Naive B cell (primary cell): ENCODE results near the gene LPP. TPM values are rescaled to one million over a fixed set of nuclear protein-coding genes. Genes with fewer than 3 reads are reported as not detected.
A peak's percentile ranks its signal among the peaks of the same experiment; 100 is the strongest.

Source experiments
- ATAC-seq, 2 donors: fragments of 150-1000 bp; cut with Tn5 transposase; 2 replicates each; pipeline ENCODE4 v1.10.0; 2021; ENCODE audit warnings: low read depth in 2 of 2, mild to moderate bottlenecking in 2 of 2, moderate library complexity in 2 of 2
- DNase-seq: peaks from one replicate; pipeline ENCODE4 v3.0.0; 2022
- H3K27ac Mint-ChIP-seq, 6 donors: one replicate each; pipeline ENCODE4 v1.8.0; 2020 to 2022; ENCODE audit warnings: mild to moderate bottlenecking in 6 of 6, mixed read lengths in 6 of 6, moderate library complexity in 5 of 6, inconsistent platforms in 2 of 6
- H3K27me3 Mint-ChIP-seq, 3 donors: one replicate each; pipeline ENCODE4 v1.8.0; 2021 to 2022; ENCODE audit warnings: mixed read lengths in 3 of 3, mild to moderate bottlenecking in 1 of 3
- H3K36me3 Mint-ChIP-seq, 2 donors: one replicate each; pipeline ENCODE4 v1.8.0; 2020 to 2022; ENCODE audit warnings: mixed read lengths in 2 of 2, inconsistent platforms in 1 of 2, mild to moderate bottlenecking in 1 of 2
- H3K4me1 Mint-ChIP-seq, 3 donors: one replicate each; pipeline ENCODE4 v1.8.0; 2020 to 2022; ENCODE audit warnings: mixed read lengths in 3 of 3, inconsistent platforms in 1 of 3, mild to moderate bottlenecking in 1 of 3, moderate library complexity in 1 of 3
- H3K4me3 Mint-ChIP-seq, 8 donors: one replicate each; pipeline ENCODE4 v1.8.0; 2020 to 2022; ENCODE audit warnings: mild to moderate bottlenecking in 8 of 8, mixed read lengths in 8 of 8, moderate library complexity in 8 of 8, inconsistent platforms in 2 of 8
- H3K9me3 Mint-ChIP-seq, 7 donors: one replicate each; pipeline ENCODE4 v1.8.0; 2020 to 2022; ENCODE audit warnings: mixed read lengths in 7 of 7, mild to moderate bottlenecking in 5 of 7, inconsistent platforms in 2 of 7, moderate library complexity in 1 of 7
- polyA plus RNA-seq, 6 donors: library from polyadenylated mRNA; unstranded; fragments of 300-500 nt; fragmentation: Illumina TruSeq; gene quantifications; one replicate each; pipeline ENCODE4 v1.2.3, GENCODE V29; 2021; ENCODE audit warnings: low read depth in 6 of 6

The LPP gene
- polyA plus RNA-seq, 6 donors from 2014 or later = 9.6 to 58.6 (median 25.4) TPM

- peaks cover 19 to 24% of the 10 kb centered on the region in 2 donors for H3K36me3 Mint-ChIP-seq
- peaks cover 0 to 10% (median 0%) of the 10 kb centered on the region in 7 donors for H3K9me3 Mint-ChIP-seq
Observed at GRCh38 chr3:188520466-188520865, 366.5 kb downstream of the LPP start.

GRCh38 chr3:188522115-188522514 is 368.2 kb downstream of the LPP start:
- peaks cover 26 to 30% of the 10 kb centered on the region in 2 donors for H3K36me3 Mint-ChIP-seq
- peak overlapping the region in 1 of 6 donors; percentile 61 for H3K27ac Mint-ChIP-seq
- H3K4me3 Mint-ChIP-seq = no peak overlapping the region
- H3K4me1 Mint-ChIP-seq = peaks cover 33 to 41% (median 36%) of the 10 kb centered on the region in 3 donors
- no peak for DNase-seq
- no peak for ATAC-seq
- no peaks in the 10 kb centered on the region for H3K27me3 Mint-ChIP-seq
- H3K9me3 Mint-ChIP-seq = peaks cover 0 to 10% (median 0%) of the 10 kb centered on the region in 7 donors

More at GRCh38 chr3:188520466-188520865, 366.5 kb downstream of the LPP start:
- no peaks in the 10 kb centered on the region for H3K27me3 Mint-ChIP-seq
- peaks cover 21 to 27% (median 22%) of the 10 kb centered on the region in 3 donors for H3K4me1 Mint-ChIP-seq
- ATAC-seq (no peak), DNase-seq (no peak)
- peak overlapping the region in 4 of 6 donors; percentile 4 to 34 (median 8) for H3K27ac Mint-ChIP-seq
- no peak overlapping the region for H3K4me3 Mint-ChIP-seq

- no peak overlapping the region for H3K27ac Mint-ChIP-seq
- DNase-seq = no peak
- ATAC-seq = no peak
- no peak overlapping the region for H3K4me3 Mint-ChIP-seq
- peaks cover 36 to 41% (median 40%) of the 10 kb centered on the region in 3 donors for H3K4me1 Mint-ChIP-seq
- H3K36me3 Mint-ChIP-seq = peaks cover 25 to 26% of the 10 kb centered on the region in 2 donors
- H3K9me3 Mint-ChIP-seq = no peaks in the 10 kb centered on the region
- H3K27me3 Mint-ChIP-seq = no peaks in the 10 kb centered on the region
Observed at GRCh38 chr3:188523291-188523690, 369.3 kb downstream of the LPP start.

- Mint-ChIP-seq H3K27ac (no peak overlapping the region), H3K4me1 (peaks cover 36 to 41% (median 40%) of the 10 kb centered on the region in 3 donors), H3K4me3 (no peak overlapping the region), H3K36me3 (peaks cover 21 to 26% of the 10 kb centered on the region in 2 donors), H3K27me3 (no peaks in the 10 kb centered on the region), H3K9me3 (no peaks in the 10 kb centered on the region)
- ATAC-seq (no peak), DNase-seq (no peak)
Observed at GRCh38 chr3:188524052-188524451, 370.1 kb downstream of the LPP start.

- Mint-ChIP-seq H3K27ac (peak overlapping the region in 3 of 6 donors; percentile 19 to 88 (median 70)), H3K4me1 (peaks cover 28 to 38% (median 34%) of the 10 kb centered on the region in 3 donors), H3K4me3 (peak overlapping the region in 1 of 8 donors; percentile 41), H3K9me3 (no peaks in the 10 kb centered on the region), H3K27me3 (no peaks in the 10 kb centered on the region), H3K36me3 (peaks cover 20 to 26% of the 10 kb centered on the region in 2 donors)
- ATAC-seq = no peak
- DNase-seq = no peak
Observed at GRCh38 chr3:188526057-188526456, 372.1 kb downstream of the LPP start.

GRCh38 chr3:188527389-188527788 is 373.4 kb downstream of the LPP start:
- no peak for ATAC-seq
- Mint-ChIP-seq H3K27me3 (no peaks in the 10 kb centered on the region), H3K4me1 (peaks cover 26 to 40% (median 34%) of the 10 kb centered on the region in 3 donors), H3K4me3 (no peak overlapping the region), H3K36me3 (peaks cover 20 to 26% of the 10 kb centered on the region in 2 donors), H3K27ac (no peak overlapping the region), H3K9me3 (no peaks in the 10 kb centered on the region)
- DNase-seq = no peak

GRCh38 chr3:188528396-188528795 is 374.4 kb downstream of the LPP start:
- DNase-seq = no peak
- no peak overlapping the region for H3K4me3 Mint-ChIP-seq
- peaks cover 24 to 44% (median 31%) of the 10 kb centered on the region in 3 donors for H3K4me1 Mint-ChIP-seq
- ATAC-seq = no peak
- peaks cover 20 to 26% of the 10 kb centered on the region in 2 donors for H3K36me3 Mint-ChIP-seq
- H3K9me3 Mint-ChIP-seq = no peaks in the 10 kb centered on the region
- H3K27ac Mint-ChIP-seq = no peak overlapping the region
- H3K27me3 Mint-ChIP-seq = no peaks in the 10 kb centered on the region

GRCh38 chr3:188529228-188529627 is 375.3 kb downstream of the LPP start:
- DNase-seq (no peak), ATAC-seq (no peak)
- peaks cover 21 to 43% (median 31%) of the 10 kb centered on the region in 3 donors for H3K4me1 Mint-ChIP-seq
- H3K9me3 Mint-ChIP-seq = no peaks in the 10 kb centered on the region
- H3K27me3 Mint-ChIP-seq = no peaks in the 10 kb centered on the region
- no peak overlapping the region for H3K27ac Mint-ChIP-seq
- peaks cover 16 to 20% of the 10 kb centered on the region in 2 donors for H3K36me3 Mint-ChIP-seq
- H3K4me3 Mint-ChIP-seq = no peak overlapping the region

GRCh38 chr3:188530226-188530625 is 376.3 kb downstream of the LPP start:
- no peak overlapping the region for H3K4me3 Mint-ChIP-seq
- peaks cover 10 to 13% of the 10 kb centered on the region in 2 donors for H3K36me3 Mint-ChIP-seq
- H3K9me3 Mint-ChIP-seq = no peaks in the 10 kb centered on the region
- peak overlapping the region in 1 of 6 donors; percentile 49 for H3K27ac Mint-ChIP-seq
- peaks cover 17 to 37% (median 32%) of the 10 kb centered on the region in 3 donors for H3K4me1 Mint-ChIP-seq
- H3K27me3 Mint-ChIP-seq = no peaks in the 10 kb centered on the region
- no peak for ATAC-seq
- DNase-seq = no peak

GRCh38 chr3:188531210-188531609 is 377.3 kb downstream of the LPP start:
- Mint-ChIP-seq H3K4me3 (no peak overlapping the region), H3K27me3 (no peaks in the 10 kb centered on the region), H3K27ac (peak overlapping the region in 1 of 6 donors; percentile 6), H3K9me3 (no peaks in the 10 kb centered on the region), H3K4me1 (peaks cover 7 to 30% (median 22%) of the 10 kb centered on the region in 3 donors), H3K36me3 (peaks cover 0 to 10% of the 10 kb centered on the region in 2 donors)
- ATAC-seq = no peak
- DNase-seq = no peak

GRCh38 chr3:188533172-188533571 is 379.2 kb downstream of the LPP start:
- no peak for DNase-seq
- H3K4me1 Mint-ChIP-seq = peaks cover 5 to 27% (median 18%) of the 10 kb centered on the region in 3 donors
- peaks cover 0 to 10% of the 10 kb centered on the region in 2 donors for H3K36me3 Mint-ChIP-seq
- no peak overlapping the region for H3K4me3 Mint-ChIP-seq
- no peaks in the 10 kb centered on the region for H3K9me3 Mint-ChIP-seq
- no peaks in the 10 kb centered on the region for H3K27me3 Mint-ChIP-seq
- H3K27ac Mint-ChIP-seq = peak overlapping the region in 1 of 6 donors; percentile 39
- ATAC-seq = no peak

GRCh38 chr3:188533612-188534357 is 379.8 kb downstream of the LPP start:
- no peak overlapping the region for H3K27ac Mint-ChIP-seq
- no peaks in the 10 kb centered on the region for H3K27me3 Mint-ChIP-seq
- peak overlapping the region in 1 of 8 donors; percentile 9 for H3K4me3 Mint-ChIP-seq
- ATAC-seq (no peak), DNase-seq (no peak)
- H3K4me1 Mint-ChIP-seq = peaks cover 5 to 27% (median 18%) of the 10 kb centered on the region in 3 donors
- H3K36me3 Mint-ChIP-seq = peaks cover 0 to 10% of the 10 kb centered on the region in 2 donors
- no peaks in the 10 kb centered on the region for H3K9me3 Mint-ChIP-seq

- ATAC-seq = no peak
- Mint-ChIP-seq H3K27me3 (no peaks in the 10 kb centered on the region), H3K27ac (peak overlapping the region in 1 of 6 donors; percentile 36), H3K9me3 (no peaks in the 10 kb centered on the region), H3K36me3 (peaks cover 0 to 9% of the 10 kb centered on the region in 2 donors), H3K4me1 (peaks cover 9 to 26% (median 18%) of the 10 kb centered on the region in 3 donors), H3K4me3 (no peak overlapping the region)
- no peak for DNase-seq
Observed at GRCh38 chr3:188534633-188535032, 380.7 kb downstream of the LPP start.

- Mint-ChIP-seq H3K27me3 (no peaks in the 10 kb centered on the region), H3K9me3 (no peaks in the 10 kb centered on the region), H3K36me3 (peaks cover 0 to 4% of the 10 kb centered on the region in 2 donors), H3K4me3 (no peak overlapping the region), H3K27ac (no peak overlapping the region), H3K4me1 (peaks cover 15 to 32% (median 16%) of the 10 kb centered on the region in 3 donors)
- DNase-seq (no peak), ATAC-seq (no peak)
Observed at GRCh38 chr3:188537606-188538005, 383.6 kb downstream of the LPP start.
